GM04503 (cell line): ENCODE data around the gene PREX1.
"Not testable (repeated sequence)": the region's sequence is repeated elsewhere in the genome, so short reads cannot be mapped to it uniquely, and the experiment has no call there.

Experiments
- DNase-seq: peaks from one replicate; pipeline ENCODE4 v3.0.0-alpha.2; 2012; ENCODE audit warnings: low read depth

Gene PREX1

GRCh38 chr20:48773837-48774418, 53.9 kb downstream of the PREX1 start:
- peak; percentile 59 for DNase-seq

GRCh38 chr20:48772183-48772976, 55.4 kb downstream of the PREX1 start:
- no peak for DNase-seq

- DNase-seq: peak; percentile 87
Observed at GRCh38 chr20:48771542-48771941, 56.3 kb downstream of the PREX1 start.

- no peak for DNase-seq
Observed at GRCh38 chr20:48770700-48771442, 56.9 kb downstream of the PREX1 start.

GRCh38 chr20:48769069-48769983, 58.5 kb downstream of the PREX1 start:
- no peak for DNase-seq

- no peak for DNase-seq
Observed at GRCh38 chr20:48766961-48767960, 60.5 kb downstream of the PREX1 start.

GRCh38 chr20:48766205-48766604, 61.6 kb downstream of the PREX1 start:
- DNase-seq: no peak

GRCh38 chr20:48765359-48765758, 62.4 kb downstream of the PREX1 start:
- no peak for DNase-seq

GRCh38 chr20:48763216-48763914, 64.4 kb downstream of the PREX1 start:
- no peak for DNase-seq

GRCh38 chr20:48761874-48762273, 65.9 kb downstream of the PREX1 start:
- no peak for DNase-seq

- DNase-seq: no peak
Observed at GRCh38 chr20:48761023-48761785, 66.6 kb downstream of the PREX1 start.

- no peak for DNase-seq
Observed at GRCh38 chr20:48760403-48760983, 67.3 kb downstream of the PREX1 start.

- no peak for DNase-seq
Observed at GRCh38 chr20:48759631-48760245, 68.1 kb downstream of the PREX1 start.

- no peak for DNase-seq
Observed at GRCh38 chr20:48758206-48758820, 69.5 kb downstream of the PREX1 start.

- DNase-seq: not testable (repeated sequence)
Observed at GRCh38 chr20:48756774-48757173, 71.0 kb downstream of the PREX1 start.

GRCh38 chr20:48754292-48754691, 73.5 kb downstream of the PREX1 start:
- DNase-seq: no peak

GRCh38 chr20:48752963-48753362, 74.8 kb downstream of the PREX1 start:
- no peak for DNase-seq

- no peak for DNase-seq
Observed at GRCh38 chr20:48751871-48752270, 75.9 kb downstream of the PREX1 start.
